Measurements from ENCODE around the gene SERPINB4.
"Not testable (repeated sequence)": the region's sequence is repeated elsewhere in the genome, so short reads cannot be mapped to it uniquely, and the experiment has no call there.

- TF ChIP-seq EP300 (IDR thresholded peaks at IDR 0.05; ENCODE audit: low read depth); CTCF (IDR thresholded peaks at IDR 0.05); POLR2A (IDR thresholded peaks at IDR 0.05); POLR2AphosphoS5 (IDR thresholded peaks at IDR 0.05): not testable (repeated sequence)
Observed at GRCh38 chr18:63658920-63659319, 14.9 kb upstream of the SERPINB4 start.
